RWPE2 (cell line): ENCODE measurements around the gene SLC16A3.
"Not testable (repeated sequence)": the region's sequence is repeated elsewhere in the genome, so short reads cannot be mapped to it uniquely, and the experiment has no call there.

ENCODE experiments used
- ATAC-seq: fragments of 200-7000 bp; cut with Tn5 transposase; 3 replicates; pipeline ENCODE4 v1.9.1; 2021; ENCODE audit warnings: low read depth
- DNase-seq: peaks from one replicate; pipeline ENCODE4 v3.0.0-alpha.2; 2020; ENCODE audit warnings: low spot score
- H3K27ac ChIP-seq: fragments of 450-650 bp; 2 replicates; pipeline ENCODE4 v1.5.1; 2017; ENCODE audit warnings: mild to moderate bottlenecking; ENCODE audit not compliant: poor library complexity, severe bottlenecking
- H3K27me3 ChIP-seq: fragments of 250-450 bp; sonication (Bioruptor Pico); 2 replicates; pipeline ENCODE4 v1.5.1; 2021; ENCODE audit warnings: mild to moderate bottlenecking, moderate library complexity; ENCODE audit not compliant: insufficient read depth, poor library complexity, severe bottlenecking
- H3K36me3 ChIP-seq: fragments of 250-450 bp; sonication (Bioruptor Pico); 2 replicates; pipeline ENCODE4 v1.5.1; 2020; ENCODE audit warnings: low read depth, mild to moderate bottlenecking, moderate library complexity
- H3K4me1 ChIP-seq: fragments of 250-450 bp; sonication (Bioruptor Pico); 2 replicates; pipeline ENCODE4 v1.5.1; 2021; ENCODE audit warnings: mild to moderate bottlenecking, moderate library complexity; ENCODE audit not compliant: insufficient read depth, poor library complexity, severe bottlenecking
- H3K4me3 ChIP-seq: fragments of 250-450 bp; sonication (Bioruptor Pico); 2 replicates; pipeline ENCODE4 v1.5.1; 2021; ENCODE audit warnings: mild to moderate bottlenecking, moderate library complexity; ENCODE audit not compliant: severe bottlenecking
- H3K9me3 ChIP-seq: fragments of 250-450 bp; sonication (Bioruptor Pico); 2 replicates; pipeline ENCODE4 v1.5.1; 2021; ENCODE audit warnings: mild to moderate bottlenecking, moderate library complexity; ENCODE audit not compliant: severe bottlenecking
- TF ChIP-seq, protein P1 (sequence below): fragments of 450-650 bp; IDR thresholded peaks from one replicate; pipeline ENCODE4 v1.5.1; 2017; ENCODE audit warnings: mild to moderate bottlenecking, moderate library complexity; ENCODE audit not compliant: poor library complexity, severe bottlenecking

The SLC16A3 gene

DNA sequence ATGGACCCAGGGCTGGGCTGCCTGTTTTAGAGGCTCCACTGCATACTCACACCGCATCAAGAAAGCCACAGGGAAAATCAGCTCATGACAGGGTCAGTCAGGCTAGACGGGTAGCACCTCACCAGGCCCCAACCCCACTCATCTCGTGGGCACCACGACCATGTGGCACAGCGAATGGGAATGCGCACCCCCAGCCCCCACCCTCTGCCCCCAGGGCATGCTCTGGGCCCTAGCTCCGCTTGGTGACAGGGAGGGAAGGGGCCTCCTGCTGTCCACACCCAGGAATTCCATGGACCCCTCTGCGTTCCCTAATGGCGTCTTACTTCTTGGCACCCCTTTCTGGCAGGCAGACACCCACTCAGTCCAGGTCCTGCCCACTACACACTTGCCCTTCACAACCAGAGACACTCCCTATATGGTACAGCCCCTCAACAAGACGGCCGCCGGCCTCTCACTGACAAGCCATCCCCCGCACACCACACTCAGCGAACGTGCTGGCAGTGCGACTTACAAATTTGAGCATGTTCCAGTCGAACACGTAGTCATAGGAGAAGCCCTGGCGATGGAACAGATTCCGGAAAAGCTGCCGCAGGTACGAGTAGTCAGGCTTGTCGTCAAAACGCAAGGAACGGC, 22.1 kb downstream of the SLC16A3 start:
- no peak for DNase-seq
- Histone ChIP-seq H3K27ac (no peak overlapping the region), H3K36me3 (peaks cover 84% of the 10 kb centered on the region), H3K27me3 (no peaks in the 10 kb centered on the region), H3K4me1 (peaks cover 24% of the 10 kb centered on the region), H3K9me3 (no peaks in the 10 kb centered on the region), H3K4me3 (no peak overlapping the region)
- ATAC-seq: no peak
- TF ChIP-seq, protein P1, sequence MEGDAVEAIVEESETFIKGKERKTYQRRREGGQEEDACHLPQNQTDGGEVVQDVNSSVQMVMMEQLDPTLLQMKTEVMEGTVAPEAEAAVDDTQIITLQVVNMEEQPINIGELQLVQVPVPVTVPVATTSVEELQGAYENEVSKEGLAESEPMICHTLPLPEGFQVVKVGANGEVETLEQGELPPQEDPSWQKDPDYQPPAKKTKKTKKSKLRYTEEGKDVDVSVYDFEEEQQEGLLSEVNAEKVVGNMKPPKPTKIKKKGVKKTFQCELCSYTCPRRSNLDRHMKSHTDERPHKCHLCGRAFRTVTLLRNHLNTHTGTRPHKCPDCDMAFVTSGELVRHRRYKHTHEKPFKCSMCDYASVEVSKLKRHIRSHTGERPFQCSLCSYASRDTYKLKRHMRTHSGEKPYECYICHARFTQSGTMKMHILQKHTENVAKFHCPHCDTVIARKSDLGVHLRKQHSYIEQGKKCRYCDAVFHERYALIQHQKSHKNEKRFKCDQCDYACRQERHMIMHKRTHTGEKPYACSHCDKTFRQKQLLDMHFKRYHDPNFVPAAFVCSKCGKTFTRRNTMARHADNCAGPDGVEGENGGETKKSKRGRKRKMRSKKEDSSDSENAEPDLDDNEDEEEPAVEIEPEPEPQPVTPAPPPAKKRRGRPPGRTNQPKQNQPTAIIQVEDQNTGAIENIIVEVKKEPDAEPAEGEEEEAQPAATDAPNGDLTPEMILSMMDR: no peak

DNA sequence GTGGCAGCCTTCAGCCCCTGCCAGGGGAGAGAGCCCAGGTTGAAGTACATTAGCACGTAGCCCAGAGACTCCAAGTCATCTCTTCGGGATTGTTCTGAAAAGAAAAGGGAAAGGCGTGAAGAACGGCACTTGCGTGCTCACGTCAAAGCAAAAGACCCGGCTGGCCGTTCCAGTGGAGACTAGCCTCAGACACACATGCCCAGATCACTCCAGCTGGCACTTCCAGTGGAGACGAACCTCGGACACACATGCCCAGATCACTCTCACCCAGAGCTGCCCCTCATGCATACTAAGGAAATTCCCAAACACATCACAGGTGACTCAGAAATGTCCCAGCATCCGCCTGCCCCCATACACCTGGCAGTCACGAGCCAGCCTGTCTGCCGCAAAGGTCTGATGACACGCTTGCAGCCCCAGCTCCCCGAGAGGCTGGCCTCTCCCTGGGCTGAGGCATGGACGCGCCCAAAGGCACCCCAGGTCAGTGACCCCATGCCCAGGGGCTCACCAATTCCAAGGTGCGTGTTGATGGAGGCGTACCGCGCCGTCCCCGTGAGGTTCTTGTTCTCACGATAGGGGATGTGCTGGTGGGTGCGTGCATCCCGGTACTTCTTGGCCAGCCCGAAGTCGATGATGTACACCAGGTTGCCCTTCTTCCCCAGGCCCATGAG, 23.8 kb downstream of the SLC16A3 start:
- TF ChIP-seq, protein P1: no peak
- no peak overlapping the region for H3K27ac ChIP-seq
- peaks cover 7% of the 10 kb centered on the region for H3K4me1 ChIP-seq
- H3K9me3 ChIP-seq: no peaks in the 10 kb centered on the region
- ATAC-seq: no peak
- H3K36me3 ChIP-seq: peaks cover 85% of the 10 kb centered on the region
- H3K4me3 ChIP-seq: no peak overlapping the region
- H3K27me3 ChIP-seq: no peaks in the 10 kb centered on the region
- DNase-seq: no peak

DNA sequence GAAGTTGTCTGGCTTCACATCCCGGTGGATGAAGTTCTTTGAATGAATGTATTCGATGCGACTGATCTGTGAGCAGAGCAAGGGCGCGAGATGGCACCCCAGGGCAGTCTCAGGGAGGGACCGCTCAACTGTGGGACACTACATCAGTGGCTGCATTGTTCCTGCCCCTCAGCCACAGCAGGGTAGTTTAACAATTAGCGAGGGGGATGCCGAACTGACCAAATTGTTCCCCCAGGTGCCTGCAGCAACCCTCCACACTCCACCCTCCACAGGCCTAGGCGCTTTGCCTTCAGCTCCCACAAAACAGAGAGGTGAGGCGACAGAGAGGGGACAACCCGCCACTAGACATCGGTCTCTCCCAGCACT, 24.3 kb downstream of the SLC16A3 start:
- DNase-seq (no peak), ATAC-seq (no peak)
- H3K4me3 ChIP-seq: no peak overlapping the region
- TF ChIP-seq, protein P1: no peak
- H3K27ac ChIP-seq: no peak overlapping the region
- peaks cover 85% of the 10 kb centered on the region for H3K36me3 ChIP-seq
- H3K27me3 ChIP-seq: no peaks in the 10 kb centered on the region
- no peaks in the 10 kb centered on the region for H3K9me3 ChIP-seq
- H3K4me1 ChIP-seq: peaks cover 2% of the 10 kb centered on the region

DNA sequence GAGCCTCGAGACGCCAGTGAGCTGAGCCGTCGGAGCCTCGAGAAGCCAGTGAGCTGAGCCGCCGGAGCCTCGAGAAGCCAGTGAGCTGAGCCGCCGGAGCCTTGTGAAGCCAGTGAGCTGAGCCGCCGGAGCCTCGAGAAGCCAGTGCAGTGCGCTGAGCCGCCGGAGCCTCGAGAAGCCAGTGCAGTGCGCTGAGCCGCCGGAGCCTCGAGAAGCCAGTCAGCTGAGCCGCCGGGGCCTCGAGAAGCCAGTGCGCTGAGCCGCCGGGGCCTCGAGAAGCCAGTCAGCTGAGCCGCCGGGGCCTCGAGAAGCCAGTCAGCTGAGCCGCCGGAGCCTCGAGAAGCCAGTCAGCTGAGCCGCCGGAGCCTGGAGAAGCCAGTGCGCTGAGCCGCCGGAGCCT, 25.3 kb downstream of the SLC16A3 start:
- not testable (repeated sequence) for H3K4me3 ChIP-seq, DNase-seq, H3K27me3 ChIP-seq, ATAC-seq, H3K27ac ChIP-seq, H3K9me3 ChIP-seq, H3K4me1 ChIP-seq
- H3K36me3 ChIP-seq: peaks cover 85% of the 10 kb centered on the region

DNA sequence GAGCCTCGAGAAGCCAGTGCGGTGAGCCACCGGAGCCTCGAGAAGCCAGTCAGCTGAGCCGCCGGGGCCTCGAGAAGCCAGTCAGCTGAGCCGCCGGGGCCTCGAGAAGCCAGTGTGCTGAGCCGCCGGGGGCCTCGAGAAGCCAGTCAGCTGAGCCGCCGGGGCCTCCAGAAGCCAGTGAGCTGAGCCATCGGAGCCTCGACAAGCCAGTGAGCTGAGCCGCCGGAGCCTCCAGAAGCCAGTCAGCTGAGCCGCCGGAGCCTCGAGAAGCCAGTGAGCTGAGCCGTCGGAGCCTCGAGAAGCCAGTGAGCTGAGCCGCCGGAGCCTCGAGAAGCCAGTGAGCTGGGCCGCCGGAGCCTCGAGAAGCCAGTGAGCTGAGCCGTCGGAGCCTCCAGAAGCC, 25.9 kb downstream of the SLC16A3 start:
- DNase-seq, H3K27me3 ChIP-seq, H3K4me1 ChIP-seq, ATAC-seq, H3K9me3 ChIP-seq, H3K27ac ChIP-seq, H3K4me3 ChIP-seq: not testable (repeated sequence)
- peaks cover 85% of the 10 kb centered on the region for H3K36me3 ChIP-seq
